Neural cell (in vitro differentiated cells): ENCODE measurements around the gene MCM3AP. TPM values are rescaled to one million over a fixed set of nuclear protein-coding genes. Genes with fewer than 3 reads are reported as not detected.

Experiments
- H2AFZ ChIP-seq: fragments of 200-600, 300-800 bp; sonication (generic), shearing (Covaris generic); 2 replicates; pipeline ENCODE4 v1.6.0; 2014; ENCODE audit warnings: low read depth, mild to moderate bottlenecking, antibody characterized with exemption, low read length, moderate library complexity
- H3F3A ChIP-seq: fragments of 200-600 bp; shearing (Covaris generic); 2 replicates; pipeline ENCODE4 v1.6.1; 2016; ENCODE audit warnings: mild to moderate bottlenecking, moderate library complexity, mixed read lengths, antibody characterized with exemption, low read length; ENCODE audit not compliant: insufficient read depth, poor library complexity, severe bottlenecking
- H3K27ac ChIP-seq: fragments of 200-600, 300-800 bp; sonication (generic), shearing (Covaris generic); 2 replicates; pipeline ENCODE4 v1.5.1; 2014; ENCODE audit warnings: mild to moderate bottlenecking, low read length, moderate library complexity
- H3K27me3 ChIP-seq: fragments of 300-800, 200-600 bp; sonication (generic), shearing (Covaris generic); 2 replicates; pipeline ENCODE4 v1.6.0; 2014; ENCODE audit warnings: mild to moderate bottlenecking, low read depth, low read length, moderate library complexity; ENCODE audit not compliant: insufficient read depth
- H3K36me3 ChIP-seq: fragments of 300-800, 200-600 bp; sonication (generic), shearing (Covaris generic); 2 replicates; pipeline ENCODE4 v1.5.1; 2014; ENCODE audit warnings: mild to moderate bottlenecking, antibody characterized with exemption, low read length, moderate library complexity; ENCODE audit not compliant: insufficient read depth
- H3K4me2 ChIP-seq: fragments of 300-800, 200-600 bp; sonication (generic), shearing (Covaris generic); 2 replicates; pipeline ENCODE4 v1.6.0; 2014; ENCODE audit warnings: mild to moderate bottlenecking, low read length
- H3K4me3 ChIP-seq: fragments of 300-800, 200-600 bp; sonication (generic), shearing (Covaris generic); 2 replicates; pipeline ENCODE4 v1.5.1; 2014; ENCODE audit warnings: mild to moderate bottlenecking, low read length, moderate library complexity
- H3K79me2 ChIP-seq: fragments of 200-600 bp; shearing (Covaris generic); replicated peaks from 2 replicates; pipeline ENCODE4 v1.6.0; 2014; ENCODE audit warnings: mild to moderate bottlenecking, low read length, moderate library complexity; ENCODE audit not compliant: insufficient read depth
- H3K9ac ChIP-seq: fragments of 300-800, 200-600 bp; sonication (generic), shearing (Covaris generic); 2 replicates; pipeline ENCODE4 v1.6.1; 2016; ENCODE audit warnings: mild to moderate bottlenecking, low read length, mixed read lengths
- H3K9me2 ChIP-seq: fragments of 200-600 bp; shearing (Covaris generic); 2 replicates; pipeline ENCODE4 v1.6.1; 2016; ENCODE audit warnings: mild to moderate bottlenecking, low read length, mixed read lengths; ENCODE audit not compliant: insufficient read depth
- H3K9me3 ChIP-seq: fragments of 200-600, 300-800 bp; sonication (generic), shearing (Covaris generic); 2 replicates; pipeline ENCODE4 v1.6.1; 2016; ENCODE audit warnings: mild to moderate bottlenecking, mixed run types, low read length, moderate library complexity, mixed read lengths
- H4K20me1 ChIP-seq: fragments of 200-600 bp; shearing (Covaris generic); 2 replicates; pipeline ENCODE4 v1.6.1; 2016; ENCODE audit warnings: mild to moderate bottlenecking, mixed run types; ENCODE audit not compliant: insufficient read depth
- CTCF ChIP-seq: fragments of 450-650 bp; IDR thresholded peaks from 2 replicates; pipeline ENCODE4 v1.5.1; 2014; ENCODE audit warnings: antibody characterized with exemption, mild to moderate bottlenecking, moderate library complexity; ENCODE audit not compliant: poor library complexity, severe bottlenecking
- EP300 ChIP-seq: fragments of 450-650 bp; conservative IDR thresholded peaks from 2 replicates; pipeline ENCODE4 v1.6.1; 2014; ENCODE audit warnings: antibody characterized with exemption, mild to moderate bottlenecking, moderate library complexity; ENCODE audit not compliant: poor library complexity, severe bottlenecking
- EZH2 ChIP-seq: fragments of 200-600, 300-800 bp; shearing (Covaris generic), sonication (generic); IDR thresholded peaks from 2 replicates; pipeline ENCODE4 v1.6.1; 2014; ENCODE audit warnings: antibody characterized with exemption, low read length, borderline replicate concordance, mild to moderate bottlenecking; ENCODE audit not compliant: insufficient read depth, poor library complexity, severe bottlenecking
- MXI1 ChIP-seq: fragments of 450-650 bp; conservative IDR thresholded peaks from 2 replicates; pipeline ENCODE4 v1.6.1; 2014; ENCODE audit warnings: antibody characterized with exemption, mild to moderate bottlenecking; ENCODE audit not compliant: poor library complexity, severe bottlenecking
- POLR2AphosphoS5 ChIP-seq: IDR thresholded peaks from 2 replicates; pipeline ENCODE4 v1.6.1; 2012
- RAD21 ChIP-seq: fragments of 450-650 bp; conservative IDR thresholded peaks from 2 replicates; pipeline ENCODE4 v1.6.1; 2014; ENCODE audit warnings: antibody characterized with exemption, mild to moderate bottlenecking, moderate library complexity
- REST ChIP-seq: IDR thresholded peaks from 2 replicates; pipeline ENCODE4 v1.6.1; 2012; ENCODE audit warnings: borderline replicate concordance
- SMC3 ChIP-seq: fragments of 450-650 bp; conservative IDR thresholded peaks from 2 replicates; pipeline ENCODE4 v1.6.1; 2014; ENCODE audit warnings: antibody characterized with exemption, mild to moderate bottlenecking, moderate library complexity; ENCODE audit not compliant: poor library complexity
- TAF1 ChIP-seq: IDR thresholded peaks from 2 replicates; pipeline ENCODE4 v1.6.1; 2012; ENCODE audit warnings: low read depth
- polyA plus RNA-seq: library from polyadenylated mRNA; depleted of rRNA; stranded (reverse); fragments of >200 nt; gene quantifications from 2 replicates; pipeline ENCODE4 v1.2.3, GENCODE V29; 2014

MCM3AP gene
- polyA plus RNA-seq, 1 donor from 2014 or later, result 74.2 TPM

GRCh38 chr21:46195595-46196195, 89.7 kb downstream of the MCM3AP start:
- no peaks in the 10 kb centered on the region for H3K9me2 ChIP-seq
- H3K36me3 ChIP-seq, result peaks cover 8% of the 10 kb centered on the region
- H3K27ac ChIP-seq, result no peak overlapping the region
- H3K9ac ChIP-seq, result no peak overlapping the region
- H3K27me3 ChIP-seq, result no peaks in the 10 kb centered on the region
- no peak overlapping the region for H3K4me3 ChIP-seq
- H3K9me3 ChIP-seq, result peaks cover 5% of the 10 kb centered on the region
- no peaks in the 10 kb centered on the region for H3F3A ChIP-seq
- TF ChIP-seq EP300 (no peak), SMC3 (no peak), POLR2AphosphoS5 (no peak), CTCF (no peak), REST (no peak), RAD21 (no peak), TAF1 (no peak)
- H4K20me1 ChIP-seq, result no peaks in the 10 kb centered on the region
- no peak overlapping the region for H3K4me2 ChIP-seq
- H3K79me2 ChIP-seq, result peaks cover 3% of the 10 kb centered on the region
- no peak overlapping the region for H2AFZ ChIP-seq

GRCh38 chr21:46194374-46195334, 90.8 kb downstream of the MCM3AP start:
- H2AFZ ChIP-seq, result no peak overlapping the region
- peaks cover 4% of the 10 kb centered on the region for H3K9me3 ChIP-seq
- H3F3A ChIP-seq, result no peaks in the 10 kb centered on the region
- no peak overlapping the region for H3K9ac ChIP-seq
- peaks cover 5% of the 10 kb centered on the region for H3K36me3 ChIP-seq
- peaks cover 3% of the 10 kb centered on the region for H3K79me2 ChIP-seq
- no peak overlapping the region for H3K4me2 ChIP-seq
- H4K20me1 ChIP-seq, result no peaks in the 10 kb centered on the region
- no peak overlapping the region for H3K27ac ChIP-seq
- H3K27me3 ChIP-seq, result no peaks in the 10 kb centered on the region
- TF ChIP-seq MXI1 (no peak), EZH2 (no peak), TAF1 (no peak), POLR2AphosphoS5 (no peak), EP300 (no peak), REST (no peak), SMC3 (no peak), CTCF (no peak), RAD21 (no peak)
- H3K9me2 ChIP-seq, result no peaks in the 10 kb centered on the region
- no peak overlapping the region for H3K4me3 ChIP-seq
